Subcutaneous abdominal adipose tissue (tissue), 5 donors: Measurements from ENCODE around the gene SLC38A4.

Experiments used
- H3K27ac ChIP-seq: one replicate; pipeline ENCODE4 v1.7.0; 2013; ENCODE audit warnings: low read depth, mild to moderate bottlenecking, inconsistent platforms, low read length, moderate library complexity
- H3K27me3 ChIP-seq, 5 donors: one replicate each; pipeline ENCODE4 v1.7.0; 2013; ENCODE audit warnings: low read length in 5 of 5, inconsistent platforms in 1 of 5; ENCODE audit not compliant: control insufficient read depth in 5 of 5, insufficient read depth in 4 of 5
- H3K36me3 ChIP-seq, 5 donors: one replicate each; pipeline ENCODE4 v1.7.0; 2013; ENCODE audit warnings: low read length in 5 of 5; ENCODE audit not compliant: control insufficient read depth in 5 of 5, insufficient read depth in 5 of 5
- H3K4me1 ChIP-seq, 5 donors: one replicate each; pipeline ENCODE4 v1.7.0; 2013; ENCODE audit warnings: low read length in 5 of 5, mild to moderate bottlenecking in 3 of 5, moderate library complexity in 1 of 5; ENCODE audit not compliant: control insufficient read depth in 5 of 5, insufficient read depth in 5 of 5
- H3K4me3 ChIP-seq, 5 donors: one replicate each; pipeline ENCODE4 v1.7.0; 2013; ENCODE audit warnings: low read length in 5 of 5, low read depth in 1 of 5
- H3K9ac ChIP-seq, 5 donors: one replicate each; pipeline ENCODE4 v1.7.0; 2013; ENCODE audit warnings: low read length in 5 of 5, mild to moderate bottlenecking in 4 of 5, moderate library complexity in 3 of 5
- H3K9me3 ChIP-seq, 5 donors: one replicate each; pipeline ENCODE4 v1.7.0; 2013; ENCODE audit warnings: low read length in 5 of 5; ENCODE audit not compliant: control insufficient read depth in 5 of 5
- donor health status: healthy.
- donor health status: healthy.
- donor health status: healthy.
- donor health status: healthy.
- donor health status: healthy.

Gene SLC38A4

GRCh38 chr12:46723629-46724419 is 102.0 kb downstream of the SLC38A4 start:
- Histone ChIP-seq H3K4me3 (no peak overlapping the region), H3K4me1 (peaks cover 0 to 16% (median 6%) of the 10 kb centered on the region in 5 donors), H3K27ac (no peak overlapping the region), H3K27me3 (no peaks in the 10 kb centered on the region), H3K9me3 (peaks cover 0 to 3% (median 0%) of the 10 kb centered on the region in 5 donors), H3K9ac (no peak overlapping the region), H3K36me3 (no peaks in the 10 kb centered on the region)

GRCh38 chr12:46722394-46723185 is 103.2 kb downstream of the SLC38A4 start:
- no peaks in the 10 kb centered on the region for H3K36me3 ChIP-seq
- no peaks in the 10 kb centered on the region for H3K27me3 ChIP-seq
- H3K4me3 ChIP-seq = no peak overlapping the region
- H3K9ac ChIP-seq = no peak overlapping the region
- peaks cover 0 to 16% (median 6%) of the 10 kb centered on the region in 5 donors for H3K4me1 ChIP-seq
- H3K9me3 ChIP-seq = peaks cover 0 to 3% (median 0%) of the 10 kb centered on the region in 5 donors
- no peak overlapping the region for H3K27ac ChIP-seq

GRCh38 chr12:46718495-46718894 is 107.3 kb downstream of the SLC38A4 start:
- no peak overlapping the region for H3K27ac ChIP-seq
- H3K4me1 ChIP-seq = peaks cover 0 to 13% (median 6%) of the 10 kb centered on the region in 5 donors
- H3K9ac ChIP-seq = no peak overlapping the region
- peaks cover 0 to 3% (median 0%) of the 10 kb centered on the region in 5 donors for H3K9me3 ChIP-seq
- H3K27me3 ChIP-seq = no peaks in the 10 kb centered on the region
- no peak overlapping the region for H3K4me3 ChIP-seq
- no peaks in the 10 kb centered on the region for H3K36me3 ChIP-seq

GRCh38 chr12:46717868-46718267 is 107.9 kb downstream of the SLC38A4 start:
- Histone ChIP-seq H3K27me3 (no peaks in the 10 kb centered on the region), H3K9me3 (peaks cover 0 to 3% (median 0%) of the 10 kb centered on the region in 5 donors), H3K4me3 (no peak overlapping the region), H3K9ac (no peak overlapping the region), H3K36me3 (no peaks in the 10 kb centered on the region), H3K27ac (no peak overlapping the region), H3K4me1 (peaks cover 0 to 7% (median 3%) of the 10 kb centered on the region in 5 donors)

- no peaks in the 10 kb centered on the region for H3K36me3 ChIP-seq
- H3K4me3 ChIP-seq = no peak overlapping the region
- peaks cover 0 to under 1% (median 0%) of the 10 kb centered on the region in 5 donors for H3K4me1 ChIP-seq
- no peaks in the 10 kb centered on the region for H3K27me3 ChIP-seq
- H3K9me3 ChIP-seq = peaks cover 0 to 3% (median 0%) of the 10 kb centered on the region in 5 donors
- no peak overlapping the region for H3K9ac ChIP-seq
- no peak overlapping the region for H3K27ac ChIP-seq
Observed at GRCh38 chr12:46717159-46717558, 108.6 kb downstream of the SLC38A4 start.
